Measurements from ENCODE around the gene SLC38A11. TPM values are rescaled to one million over a fixed set of nuclear protein-coding genes. Genes with fewer than 3 reads are reported as not detected.

Gene SLC38A11
- total and polyA plus RNA-seq, 2 donors (not counting 1 experiment from before 2014, with no cell fraction given), result 0.50 to 1.1 TPM

GRCh38 chr2:164890544-164890943 lies 64.8 kb downstream of the SLC38A11 start:
- no peaks in the 10 kb centered on the region for H3K27me3 ChIP-seq (ENCODE audit: control insufficient read depth, insufficient read depth, low read length)
- no peaks in the 10 kb centered on the region for H3K36me3 ChIP-seq (ENCODE audit: control insufficient read depth, insufficient read depth, low read length)
- DNase-seq (ENCODE audit: low read depth in 2 of 2), result peak; percentile 18 to 60
- H3K9ac ChIP-seq (ENCODE audit: insufficient read depth, low read length), result no peak overlapping the region
- H4K20me1 ChIP-seq (ENCODE audit: control insufficient read depth, extremely low read depth, insufficient read depth, low read length), result no peaks in the 10 kb centered on the region
- no peaks in the 10 kb centered on the region for H3K4me1 ChIP-seq (ENCODE audit: control insufficient read depth, extremely low read depth, insufficient read depth, low read length)
- H2AFZ ChIP-seq (ENCODE audit: low read length), result peak overlapping the region; percentile 3
- H3K79me2 ChIP-seq (ENCODE audit: control insufficient read depth, insufficient read depth, low read length), result no peaks in the 10 kb centered on the region
- no peak overlapping the region for H3K4me3 ChIP-seq (replicated peaks in 1 of 4; ENCODE audit: control extremely low read depth in 1 of 4, insufficient read depth in 1 of 4, low read depth in 3 of 4, low read length in 4 of 4)
- no peak overlapping the region for H3K4me2 ChIP-seq (ENCODE audit: extremely low read depth, insufficient read depth, low read length)
- TF ChIP-seq EZH2 (IDR thresholded peaks at IDR 0.05; ENCODE audit: low read length, missing control alignments), result no peak
- TF ChIP-seq, protein P1, sequence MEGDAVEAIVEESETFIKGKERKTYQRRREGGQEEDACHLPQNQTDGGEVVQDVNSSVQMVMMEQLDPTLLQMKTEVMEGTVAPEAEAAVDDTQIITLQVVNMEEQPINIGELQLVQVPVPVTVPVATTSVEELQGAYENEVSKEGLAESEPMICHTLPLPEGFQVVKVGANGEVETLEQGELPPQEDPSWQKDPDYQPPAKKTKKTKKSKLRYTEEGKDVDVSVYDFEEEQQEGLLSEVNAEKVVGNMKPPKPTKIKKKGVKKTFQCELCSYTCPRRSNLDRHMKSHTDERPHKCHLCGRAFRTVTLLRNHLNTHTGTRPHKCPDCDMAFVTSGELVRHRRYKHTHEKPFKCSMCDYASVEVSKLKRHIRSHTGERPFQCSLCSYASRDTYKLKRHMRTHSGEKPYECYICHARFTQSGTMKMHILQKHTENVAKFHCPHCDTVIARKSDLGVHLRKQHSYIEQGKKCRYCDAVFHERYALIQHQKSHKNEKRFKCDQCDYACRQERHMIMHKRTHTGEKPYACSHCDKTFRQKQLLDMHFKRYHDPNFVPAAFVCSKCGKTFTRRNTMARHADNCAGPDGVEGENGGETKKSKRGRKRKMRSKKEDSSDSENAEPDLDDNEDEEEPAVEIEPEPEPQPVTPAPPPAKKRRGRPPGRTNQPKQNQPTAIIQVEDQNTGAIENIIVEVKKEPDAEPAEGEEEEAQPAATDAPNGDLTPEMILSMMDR (conservative IDR thresholded peaks at IDR 0.05 in 1 of 2, IDR thresholded peaks at IDR 0.05 in 1 of 2; ENCODE audit: low read depth in 1 of 2, low read length in 2 of 2), result no peak
- H3K27ac ChIP-seq (ENCODE audit: insufficient read depth, low read length), result no peak overlapping the region
- H3K9me3 ChIP-seq (ENCODE audit: control insufficient read depth, insufficient read depth, low read depth, low read length), result no peaks in the 10 kb centered on the region

GRCh38 chr2:164888592-164888991 lies 66.7 kb downstream of the SLC38A11 start:
- Histone ChIP-seq H3K79me2 (ENCODE audit: control insufficient read depth, insufficient read depth, low read length) (no peaks in the 10 kb centered on the region), H3K4me2 (ENCODE audit: extremely low read depth, insufficient read depth, low read length) (no peak overlapping the region), H3K4me3 (replicated peaks in 1 of 4; ENCODE audit: control extremely low read depth in 1 of 4, insufficient read depth in 1 of 4, low read depth in 3 of 4, low read length in 4 of 4) (no peak overlapping the region), H3K27me3 (ENCODE audit: control insufficient read depth, insufficient read depth, low read length) (no peaks in the 10 kb centered on the region), H3K27ac (ENCODE audit: insufficient read depth, low read length) (no peak overlapping the region), H4K20me1 (ENCODE audit: control insufficient read depth, extremely low read depth, insufficient read depth, low read length) (no peaks in the 10 kb centered on the region), H3K9ac (ENCODE audit: insufficient read depth, low read length) (no peak overlapping the region), H3K36me3 (ENCODE audit: control insufficient read depth, insufficient read depth, low read length) (no peaks in the 10 kb centered on the region), H2AFZ (ENCODE audit: low read length) (no peak overlapping the region), H3K4me1 (ENCODE audit: control insufficient read depth, extremely low read depth, insufficient read depth, low read length) (no peaks in the 10 kb centered on the region), H3K9me3 (ENCODE audit: control insufficient read depth, insufficient read depth, low read depth, low read length) (no peaks in the 10 kb centered on the region)
- DNase-seq (ENCODE audit: low read depth in 2 of 2), result no peak
- TF ChIP-seq EZH2 (IDR thresholded peaks at IDR 0.05; ENCODE audit: low read length, missing control alignments), result no peak
- TF ChIP-seq, protein P1 (conservative IDR thresholded peaks at IDR 0.05 in 1 of 2, IDR thresholded peaks at IDR 0.05 in 1 of 2; ENCODE audit: low read depth in 1 of 2, low read length in 2 of 2), result no peak

- Histone ChIP-seq H3K79me2 (ENCODE audit: control insufficient read depth, insufficient read depth, low read length) (no peaks in the 10 kb centered on the region), H3K4me2 (ENCODE audit: extremely low read depth, insufficient read depth, low read length) (no peak overlapping the region), H3K27me3 (ENCODE audit: control insufficient read depth, insufficient read depth, low read length) (no peaks in the 10 kb centered on the region), H3K27ac (ENCODE audit: insufficient read depth, low read length) (no peak overlapping the region), H2AFZ (ENCODE audit: low read length) (no peak overlapping the region), H3K4me1 (ENCODE audit: control insufficient read depth, extremely low read depth, insufficient read depth, low read length) (no peaks in the 10 kb centered on the region), H3K9me3 (ENCODE audit: control insufficient read depth, insufficient read depth, low read depth, low read length) (no peaks in the 10 kb centered on the region), H3K4me3 (replicated peaks in 1 of 4; ENCODE audit: control extremely low read depth in 1 of 4, insufficient read depth in 1 of 4, low read depth in 3 of 4, low read length in 4 of 4) (no peak overlapping the region), H3K36me3 (ENCODE audit: control insufficient read depth, insufficient read depth, low read length) (no peaks in the 10 kb centered on the region), H3K9ac (ENCODE audit: insufficient read depth, low read length) (no peak overlapping the region), H4K20me1 (ENCODE audit: control insufficient read depth, extremely low read depth, insufficient read depth, low read length) (no peaks in the 10 kb centered on the region)
- no peak for TF ChIP-seq EZH2 (IDR thresholded peaks at IDR 0.05; ENCODE audit: low read length, missing control alignments)
- TF ChIP-seq, protein P1 (conservative IDR thresholded peaks at IDR 0.05 in 1 of 2, IDR thresholded peaks at IDR 0.05 in 1 of 2; ENCODE audit: low read depth in 1 of 2, low read length in 2 of 2), result no peak
- no peak for DNase-seq (ENCODE audit: low read depth in 2 of 2)
Measured at GRCh38 chr2:164887434-164888144, 67.7 kb downstream of the SLC38A11 start.

Data from fibroblast of lung (primary cell).